Measurements from ENCODE around the gene TEKT4. TPM values are rescaled to one million over a fixed set of nuclear protein-coding genes. Genes with fewer than 3 reads are reported as not detected.
"Not testable (repeated sequence)": the region's sequence is repeated elsewhere in the genome, so short reads cannot be mapped to it uniquely, and the experiment has no call there.

The TEKT4 gene
- total RNA-seq, 1 donor from 2014 or later, result not detected

- Mint-ChIP-seq H3K36me3 (ENCODE audit: low read depth) (no peaks in the 10 kb centered on the region), H3K27ac (ENCODE audit: unreplicated experiment) (no peak overlapping the region), H3K4me1 (ENCODE audit: low read depth) (no peaks in the 10 kb centered on the region), H3K4me3 (ENCODE audit: unreplicated experiment) (no peak overlapping the region), H3K27me3 (ENCODE audit: low read depth) (peaks cover 2% of the 10 kb centered on the region), H3K9me3 (ENCODE audit: low read depth) (peaks cover 3% of the 10 kb centered on the region)
- TF ChIP-seq CTCF (IDR thresholded peaks at IDR 0.05), result no peak
- no peak for DNase-seq (ENCODE audit: low spot score)
Observed at GRCh38 chr2:94879314-94879981, 8.2 kb downstream of the TEKT4 start.

- DNase-seq (ENCODE audit: low spot score), result no peak
- Mint-ChIP-seq H3K27ac (ENCODE audit: unreplicated experiment) (no peak overlapping the region), H3K4me1 (ENCODE audit: low read depth) (no peaks in the 10 kb centered on the region), H3K36me3 (ENCODE audit: low read depth) (no peaks in the 10 kb centered on the region), H3K4me3 (ENCODE audit: unreplicated experiment) (no peak overlapping the region), H3K27me3 (ENCODE audit: low read depth) (peaks cover 5% of the 10 kb centered on the region), H3K9me3 (ENCODE audit: low read depth) (peaks cover 3% of the 10 kb centered on the region)
- TF ChIP-seq CTCF (IDR thresholded peaks at IDR 0.05), result no peak
Observed at GRCh38 chr2:94879982-94880377, 8.8 kb downstream of the TEKT4 start.

GRCh38 chr2:94880507-94880906, 9.3 kb downstream of the TEKT4 start:
- TF ChIP-seq CTCF (IDR thresholded peaks at IDR 0.05), result no peak
- Mint-ChIP-seq H3K36me3 (ENCODE audit: low read depth) (no peaks in the 10 kb centered on the region), H3K4me1 (ENCODE audit: low read depth) (no peaks in the 10 kb centered on the region), H3K27ac (ENCODE audit: unreplicated experiment) (no peak overlapping the region), H3K27me3 (ENCODE audit: low read depth) (peaks cover 5% of the 10 kb centered on the region), H3K9me3 (ENCODE audit: low read depth) (peaks cover 3% of the 10 kb centered on the region), H3K4me3 (ENCODE audit: unreplicated experiment) (no peak overlapping the region)
- DNase-seq (ENCODE audit: low spot score), result no peak

- no peaks in the 10 kb centered on the region for H3K36me3 Mint-ChIP-seq (ENCODE audit: low read depth)
- no peak overlapping the region for H3K4me3 Mint-ChIP-seq (ENCODE audit: unreplicated experiment)
- peaks cover 5% of the 10 kb centered on the region for H3K27me3 Mint-ChIP-seq (ENCODE audit: low read depth)
- peaks cover 3% of the 10 kb centered on the region for H3K9me3 Mint-ChIP-seq (ENCODE audit: low read depth)
- no peak overlapping the region for H3K27ac Mint-ChIP-seq (ENCODE audit: unreplicated experiment)
- TF ChIP-seq CTCF (IDR thresholded peaks at IDR 0.05), result no peak
- H3K4me1 Mint-ChIP-seq (ENCODE audit: low read depth), result no peaks in the 10 kb centered on the region
- DNase-seq (ENCODE audit: low spot score), result no peak
Observed at GRCh38 chr2:94881070-94881469, 9.8 kb downstream of the TEKT4 start.

- no peak for TF ChIP-seq CTCF (IDR thresholded peaks at IDR 0.05)
- H3K4me1 Mint-ChIP-seq (ENCODE audit: low read depth), result no peaks in the 10 kb centered on the region
- no peak overlapping the region for H3K27ac Mint-ChIP-seq (ENCODE audit: unreplicated experiment)
- DNase-seq (ENCODE audit: low spot score), result no peak
- H3K4me3 Mint-ChIP-seq (ENCODE audit: unreplicated experiment), result no peak overlapping the region
- no peaks in the 10 kb centered on the region for H3K9me3 Mint-ChIP-seq (ENCODE audit: low read depth)
- peaks cover 7% of the 10 kb centered on the region for H3K27me3 Mint-ChIP-seq (ENCODE audit: low read depth)
- H3K36me3 Mint-ChIP-seq (ENCODE audit: low read depth), result no peaks in the 10 kb centered on the region
Observed at GRCh38 chr2:94890234-94890633, 19.0 kb downstream of the TEKT4 start.

- H3K4me3 Mint-ChIP-seq (ENCODE audit: unreplicated experiment); H3K4me1 Mint-ChIP-seq (ENCODE audit: low read depth); H3K9me3 Mint-ChIP-seq (ENCODE audit: low read depth); DNase-seq (ENCODE audit: low spot score); H3K36me3 Mint-ChIP-seq (ENCODE audit: low read depth); H3K27ac Mint-ChIP-seq (ENCODE audit: unreplicated experiment): not testable (repeated sequence)
- peaks cover 12% of the 10 kb centered on the region for H3K27me3 Mint-ChIP-seq (ENCODE audit: low read depth)
Observed at GRCh38 chr2:94895273-94895672, 24.0 kb downstream of the TEKT4 start.

- DNase-seq (ENCODE audit: low spot score); H3K27ac Mint-ChIP-seq (ENCODE audit: unreplicated experiment); H3K4me1 Mint-ChIP-seq (ENCODE audit: low read depth): not testable (repeated sequence)
Observed at GRCh38 chr2:94906976-94907375, 35.7 kb downstream of the TEKT4 start.

More at GRCh38 chr2:94906976-94907375, 35.7 kb downstream of the TEKT4 start:
- H3K4me3 Mint-ChIP-seq (ENCODE audit: unreplicated experiment); H3K9me3 Mint-ChIP-seq (ENCODE audit: low read depth); H3K27me3 Mint-ChIP-seq (ENCODE audit: low read depth); H3K36me3 Mint-ChIP-seq (ENCODE audit: low read depth): not testable (repeated sequence)

All from chondrocyte (in vitro differentiated cells).